ENCODE data around the gene KIF3C.

Gene KIF3C

GRCh38 chr2:25881764-25882163, 100.5 kb downstream of the KIF3C start:
- in situ Hi-C loops (cut with MboI; ENCODE audit: low sequenced_read_pairs), result no loop called here

GRCh38 chr2:25879133-25879730, 103.1 kb downstream of the KIF3C start:
- in situ Hi-C loops (cut with MboI; ENCODE audit: low sequenced_read_pairs), result no loop called here

- in situ Hi-C loops (cut with MboI; ENCODE audit: low sequenced_read_pairs), result no loop called here
These were observed 103.8 kb downstream of the KIF3C start, which contains the start of gene ASXL2 for GRCh38 chr2:25878361-25879132. TSS of gene ASXL2 (minus strand) at chr2:25878487. CDS start at chr2:25878222, 265 bp downstream.

GRCh38 chr2:25877431-25878360, 104.6 kb downstream of the KIF3C start:
- in situ Hi-C loops (cut with MboI; ENCODE audit: low sequenced_read_pairs), result no loop called here

Measured in HL-60/S4 treated with phorbol 12-myristate 13-acetate at 8.2 ng/mL for 4 days and 3 days (cell line).